Measurements from ENCODE around the gene FHIT.

- TF ChIP-seq, protein P1, sequence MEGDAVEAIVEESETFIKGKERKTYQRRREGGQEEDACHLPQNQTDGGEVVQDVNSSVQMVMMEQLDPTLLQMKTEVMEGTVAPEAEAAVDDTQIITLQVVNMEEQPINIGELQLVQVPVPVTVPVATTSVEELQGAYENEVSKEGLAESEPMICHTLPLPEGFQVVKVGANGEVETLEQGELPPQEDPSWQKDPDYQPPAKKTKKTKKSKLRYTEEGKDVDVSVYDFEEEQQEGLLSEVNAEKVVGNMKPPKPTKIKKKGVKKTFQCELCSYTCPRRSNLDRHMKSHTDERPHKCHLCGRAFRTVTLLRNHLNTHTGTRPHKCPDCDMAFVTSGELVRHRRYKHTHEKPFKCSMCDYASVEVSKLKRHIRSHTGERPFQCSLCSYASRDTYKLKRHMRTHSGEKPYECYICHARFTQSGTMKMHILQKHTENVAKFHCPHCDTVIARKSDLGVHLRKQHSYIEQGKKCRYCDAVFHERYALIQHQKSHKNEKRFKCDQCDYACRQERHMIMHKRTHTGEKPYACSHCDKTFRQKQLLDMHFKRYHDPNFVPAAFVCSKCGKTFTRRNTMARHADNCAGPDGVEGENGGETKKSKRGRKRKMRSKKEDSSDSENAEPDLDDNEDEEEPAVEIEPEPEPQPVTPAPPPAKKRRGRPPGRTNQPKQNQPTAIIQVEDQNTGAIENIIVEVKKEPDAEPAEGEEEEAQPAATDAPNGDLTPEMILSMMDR (IDR thresholded peaks at IDR 0.05) = no peak
- TF ChIP-seq POLR2A (IDR thresholded peaks at IDR 0.05) = no peak
Observed at GRCh38 chr3:60228823-60229222, 1022.4 kb downstream of the FHIT start.

Data from Peyer's patch (tissue), 4 donors.